NOMO-1 treated with DMSO at 0.1 percent for 48 hours (cell line): ENCODE measurements around the gene C1orf198.

Source experiments
- DNase-seq: peaks from one replicate; lab custom pipeline; 2025; ENCODE audit not compliant: unreplicated experiment; lab: John Stamatoyannopoulos, UW

The C1orf198 gene

GRCh38 chr1:230836793-230837192 lies 31.5 kb downstream of the C1orf198 start:
- no peak for DNase-seq

GRCh38 chr1:230836347-230836746 lies 32.0 kb downstream of the C1orf198 start:
- DNase-seq: no peak

- DNase-seq: no peak
Observed at GRCh38 chr1:230834292-230834691, 34.0 kb downstream of the C1orf198 start.

- DNase-seq: no peak
Observed at GRCh38 chr1:230833511-230833910, 34.8 kb downstream of the C1orf198 start.

GRCh38 chr1:230832476-230832875 lies 35.8 kb downstream of the C1orf198 start:
- no peak for DNase-seq

- DNase-seq: no peak
Observed at GRCh38 chr1:230831771-230832170, 36.5 kb downstream of the C1orf198 start.

- no peak for DNase-seq
Observed at GRCh38 chr1:230828421-230828820, 39.9 kb downstream of the C1orf198 start.

GRCh38 chr1:230827801-230828200 lies 40.5 kb downstream of the C1orf198 start:
- no peak for DNase-seq

- DNase-seq: no peak
Observed at GRCh38 chr1:230827081-230827681, 41.1 kb downstream of the C1orf198 start.

GRCh38 chr1:230826166-230826875 lies 42.0 kb downstream of the C1orf198 start:
- DNase-seq: no peak

- DNase-seq: no peak
Observed at GRCh38 chr1:230825761-230826160, 42.6 kb downstream of the C1orf198 start.

- DNase-seq: peak; percentile 83
Observed at GRCh38 chr1:230824919-230825721, 43.2 kb downstream of the C1orf198 start.

GRCh38 chr1:230824551-230824918 lies 43.8 kb downstream of the C1orf198 start:
- DNase-seq: no peak

GRCh38 chr1:230823931-230824381 lies 44.4 kb downstream of the C1orf198 start:
- DNase-seq: no peak

GRCh38 chr1:230823426-230823825 lies 44.9 kb downstream of the C1orf198 start:
- no peak for DNase-seq

- DNase-seq: no peak
Observed at GRCh38 chr1:230822092-230822581, 46.2 kb downstream of the C1orf198 start.

- DNase-seq: no peak
Observed at GRCh38 chr1:230821346-230821745, 47.0 kb downstream of the C1orf198 start.

- no peak for DNase-seq
Observed at GRCh38 chr1:230820568-230820967, 47.8 kb downstream of the C1orf198 start.

- DNase-seq: no peak
Observed at GRCh38 chr1:230819976-230820375, 48.3 kb downstream of the C1orf198 start.

GRCh38 chr1:230818901-230819300 lies 49.4 kb downstream of the C1orf198 start:
- no peak for DNase-seq

- no peak for DNase-seq
Observed at GRCh38 chr1:230818367-230818766, 50.0 kb downstream of the C1orf198 start.

GRCh38 chr1:230816018-230816417 lies 52.3 kb downstream of the C1orf198 start:
- DNase-seq: no peak
